MM.1S (cell line): ENCODE results near the gene SESTD1.

Experiments
- EZH2 ChIP-seq: fragments of 300-600 bp; sonication (generic); optimal IDR thresholded peaks from 2 replicates; pipeline ENCODE3; 2017; ENCODE audit warnings: low read depth, mild to moderate bottlenecking, antibody characterized with exemption, low read length, mixed read lengths
- TF ChIP-seq, protein P1 (sequence below): fragments of 300-600 bp; sonication (generic); IDR thresholded peaks from 2 replicates; pipeline ENCODE4 v1.5.1; 2016; ENCODE audit warnings: antibody characterized with exemption, low read length, mixed read lengths

DNA sequence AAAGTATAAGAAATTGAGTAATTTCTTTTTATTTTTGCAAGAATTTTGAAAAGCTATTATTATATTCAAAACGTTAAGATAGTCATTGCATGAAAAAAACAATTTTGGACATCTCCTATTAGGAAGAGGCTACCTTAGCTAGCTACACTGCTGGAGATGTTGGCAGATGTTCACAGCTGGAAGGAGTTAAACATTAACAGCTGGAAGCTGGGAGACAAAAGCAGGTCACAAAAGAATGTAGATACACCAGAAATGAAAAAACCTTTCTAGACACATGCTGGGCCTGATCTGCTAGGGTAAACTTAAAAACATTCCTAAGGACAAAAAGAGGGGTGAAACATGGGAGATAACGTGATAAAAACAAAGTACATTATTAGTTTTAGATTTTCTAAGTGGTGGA lies 84.4 kb downstream of the SESTD1 start:
- TF ChIP-seq, protein P1, sequence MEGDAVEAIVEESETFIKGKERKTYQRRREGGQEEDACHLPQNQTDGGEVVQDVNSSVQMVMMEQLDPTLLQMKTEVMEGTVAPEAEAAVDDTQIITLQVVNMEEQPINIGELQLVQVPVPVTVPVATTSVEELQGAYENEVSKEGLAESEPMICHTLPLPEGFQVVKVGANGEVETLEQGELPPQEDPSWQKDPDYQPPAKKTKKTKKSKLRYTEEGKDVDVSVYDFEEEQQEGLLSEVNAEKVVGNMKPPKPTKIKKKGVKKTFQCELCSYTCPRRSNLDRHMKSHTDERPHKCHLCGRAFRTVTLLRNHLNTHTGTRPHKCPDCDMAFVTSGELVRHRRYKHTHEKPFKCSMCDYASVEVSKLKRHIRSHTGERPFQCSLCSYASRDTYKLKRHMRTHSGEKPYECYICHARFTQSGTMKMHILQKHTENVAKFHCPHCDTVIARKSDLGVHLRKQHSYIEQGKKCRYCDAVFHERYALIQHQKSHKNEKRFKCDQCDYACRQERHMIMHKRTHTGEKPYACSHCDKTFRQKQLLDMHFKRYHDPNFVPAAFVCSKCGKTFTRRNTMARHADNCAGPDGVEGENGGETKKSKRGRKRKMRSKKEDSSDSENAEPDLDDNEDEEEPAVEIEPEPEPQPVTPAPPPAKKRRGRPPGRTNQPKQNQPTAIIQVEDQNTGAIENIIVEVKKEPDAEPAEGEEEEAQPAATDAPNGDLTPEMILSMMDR: no peak
- no peak for TF ChIP-seq EZH2
